Breast epithelium (tissue), 3 donors: ENCODE measurements around the gene PHKA2.

Experiments
- CTCF ChIP-seq, 3 donors: fragments of 450-650 bp; IDR thresholded peaks; one replicate each; pipeline ENCODE4 v1.5.1; 2016 to 2017; ENCODE audit warnings: antibody characterized with exemption in 3 of 3, mild to moderate bottlenecking in 3 of 3, moderate library complexity in 3 of 3
- POLR2A ChIP-seq: fragments of 450-650 bp; IDR thresholded peaks from one replicate; pipeline ENCODE4 v1.6.1; 2016; ENCODE audit warnings: antibody characterized with exemption, mild to moderate bottlenecking, moderate library complexity
- POLR2AphosphoS5 ChIP-seq, 3 donors: sonication (generic); formaldehyde crosslinking; IDR thresholded peaks; one replicate each; pipeline ENCODE4 v1.6.1; 2017; ENCODE audit warnings: antibody characterized with exemption in 3 of 3

GRCh38 chrX:18920079-18920478 lies 63.8 kb downstream of the PHKA2 start:
- no peak for TF ChIP-seq CTCF (IDR thresholded peaks at IDR 0.05)
- TF ChIP-seq POLR2A, result no peak
- no peak for TF ChIP-seq POLR2AphosphoS5 (IDR thresholded peaks at IDR 0.05)
